SJCRH30 (cell line): Measurements from ENCODE around the gene SLC6A3. TPM values are rescaled to one million over a fixed set of nuclear protein-coding genes. Genes with fewer than 3 reads are reported as not detected.
"Not testable (repeated sequence)": the region's sequence is repeated elsewhere in the genome, so short reads cannot be mapped to it uniquely, and the experiment has no call there.

Experiments used
- DNase-seq, 2 experiments: peaks; one replicate each; pipeline ENCODE4 v3.0.0-alpha.2; 2015 to 2020
- H3K27ac ChIP-seq: fragments of 250-450 bp; sonication (Bioruptor Pico); 2 replicates; pipeline ENCODE4 v1.5.1; 2020; ENCODE audit warnings: mild to moderate bottlenecking, moderate library complexity
- H3K27me3 ChIP-seq: fragments of 250-450 bp; sonication (Bioruptor Pico); 2 replicates; pipeline ENCODE4 v1.5.1; 2020; ENCODE audit warnings: mild to moderate bottlenecking, moderate library complexity
- H3K36me3 ChIP-seq: fragments of 250-450 bp; sonication (Bioruptor Pico); 2 replicates; pipeline ENCODE4 v1.5.1; 2020; ENCODE audit warnings: mild to moderate bottlenecking, moderate library complexity
- H3K4me1 ChIP-seq: fragments of 250-450 bp; sonication (Bioruptor Pico); 2 replicates; pipeline ENCODE4 v1.5.1; 2020; ENCODE audit warnings: mild to moderate bottlenecking, moderate library complexity
- H3K4me3 ChIP-seq: fragments of 250-450 bp; sonication (Bioruptor Pico); 2 replicates; pipeline ENCODE4 v1.5.1; 2020; ENCODE audit warnings: mild to moderate bottlenecking, moderate library complexity
- H3K9me3 ChIP-seq: fragments of 250-450 bp; sonication (Bioruptor Pico); replicated peaks from 2 replicates; pipeline ENCODE4 v1.5.1; 2020; ENCODE audit warnings: mild to moderate bottlenecking, moderate library complexity
- total RNA-seq: library from RNA; depleted of rRNA; stranded (reverse); fragments of >200 nt; shearing (Covaris generic); gene quantifications from 2 replicates; pipeline ENCODE4 v1.2.3, GENCODE V29; 2014

The SLC6A3 gene
- total RNA-seq, 1 experiment from 2014 or later: 0.04 TPM

DNA sequence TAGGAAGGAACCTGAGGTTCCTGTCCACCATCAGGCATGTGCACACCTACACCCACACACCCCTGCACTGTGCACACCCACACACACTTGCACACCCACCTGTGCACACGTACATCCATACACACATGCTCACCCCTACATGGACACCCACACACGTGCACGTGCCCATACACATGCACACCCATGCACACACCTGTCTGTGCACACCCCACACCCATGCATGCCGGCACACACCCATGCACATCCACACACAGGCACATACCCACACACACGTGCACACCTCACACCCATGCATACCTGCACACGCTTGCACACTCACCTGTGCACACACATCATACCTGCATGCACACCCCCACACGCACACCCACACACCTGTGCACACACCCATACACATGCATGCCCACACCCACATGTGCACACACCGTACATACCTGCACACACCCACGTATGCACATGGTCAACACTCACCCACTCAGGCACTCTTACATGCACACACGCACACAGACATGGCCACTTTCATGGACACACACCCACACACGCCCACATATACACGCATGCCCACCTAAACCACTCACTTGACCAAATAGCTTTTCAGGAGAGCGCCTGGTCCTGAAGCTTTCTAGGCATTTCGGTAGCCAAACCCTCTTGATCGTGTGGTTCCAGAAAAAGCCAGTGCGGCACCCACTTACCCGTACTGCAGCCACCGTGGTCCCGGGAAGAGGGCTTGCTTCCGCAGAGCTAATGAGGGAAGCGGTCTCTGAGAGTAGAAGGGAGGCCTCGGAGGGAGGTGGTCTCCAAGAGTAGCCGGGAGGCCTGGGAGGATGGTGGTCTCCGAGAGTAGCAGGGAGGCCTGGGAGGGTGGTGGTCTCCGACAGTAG lies 63.6 kb downstream of the SLC6A3 start:
- Histone ChIP-seq H3K27me3 (no peaks in the 10 kb centered on the region), H3K4me1 (no peaks in the 10 kb centered on the region), H3K4me3 (no peak overlapping the region), H3K36me3 (no peaks in the 10 kb centered on the region), H3K27ac (no peak overlapping the region), H3K9me3 (no peaks in the 10 kb centered on the region)
- DNase-seq: no peak

DNA sequence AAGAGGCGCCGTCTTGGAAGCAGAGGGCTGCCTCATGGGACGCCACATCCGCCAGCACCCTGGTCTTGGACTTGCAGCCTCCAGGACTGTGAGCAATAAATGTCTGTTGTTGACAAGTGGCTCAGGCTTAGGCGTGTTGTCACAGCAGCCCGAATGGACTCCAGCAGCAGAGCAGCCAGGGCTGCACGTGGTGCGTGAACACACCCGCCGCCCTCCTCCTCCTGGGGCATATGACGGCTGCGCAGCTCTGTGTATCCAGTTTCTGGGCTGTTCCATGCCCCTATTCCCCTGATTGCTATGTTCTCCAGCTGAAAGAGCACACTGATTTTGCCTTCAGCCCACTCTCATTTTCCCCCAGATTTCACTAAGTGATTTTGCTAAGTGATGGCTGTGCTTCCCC lies 64.3 kb downstream of the SLC6A3 start:
- no peak for DNase-seq
- Histone ChIP-seq H3K9me3 (no peaks in the 10 kb centered on the region), H3K4me3 (no peak overlapping the region), H3K4me1 (no peaks in the 10 kb centered on the region), H3K27me3 (no peaks in the 10 kb centered on the region), H3K36me3 (no peaks in the 10 kb centered on the region), H3K27ac (no peak overlapping the region)

DNA sequence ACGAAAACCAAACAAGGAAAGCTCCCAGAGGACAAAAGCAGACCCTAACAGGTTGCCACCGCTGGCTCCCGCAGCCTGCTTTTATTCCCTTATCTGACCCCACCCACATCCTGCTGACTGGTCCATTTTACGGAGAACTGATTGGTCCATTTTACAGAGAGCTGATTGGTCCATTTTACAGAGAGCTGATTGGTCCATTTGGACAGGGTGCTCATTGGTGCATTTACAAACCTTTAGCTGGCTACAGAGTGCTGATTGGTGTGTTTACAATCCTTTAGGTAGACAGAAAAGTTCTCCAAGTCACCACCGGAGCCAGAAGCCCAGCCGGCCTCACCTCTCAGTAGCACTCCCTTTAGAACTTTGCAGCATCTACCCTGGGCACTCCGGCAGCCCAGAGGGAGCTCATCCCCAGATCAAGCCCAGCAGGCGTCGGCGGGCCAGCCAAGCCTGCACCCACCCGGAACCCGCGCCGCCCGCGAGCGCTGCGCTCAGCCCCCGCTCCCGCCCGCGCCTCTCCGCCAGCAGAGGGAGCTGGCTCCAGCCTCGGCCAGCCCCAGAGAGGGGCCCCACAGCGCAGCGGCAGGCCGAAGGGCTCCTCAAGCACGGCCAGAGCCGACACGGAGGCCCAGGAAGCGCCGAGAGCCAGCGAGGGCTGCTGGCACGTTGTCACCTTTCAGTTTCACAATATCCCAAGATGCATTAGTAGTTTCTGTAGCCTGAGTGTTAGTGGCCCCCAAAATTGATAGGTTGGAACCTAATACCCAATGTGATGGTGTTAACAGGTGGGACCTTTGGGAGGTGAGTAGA lies 65.0 kb downstream of the SLC6A3 start:
- Histone ChIP-seq H3K27me3 (no peaks in the 10 kb centered on the region), H3K36me3 (no peaks in the 10 kb centered on the region), H3K9me3 (no peaks in the 10 kb centered on the region), H3K4me1 (no peaks in the 10 kb centered on the region), H3K27ac (no peak overlapping the region), H3K4me3 (no peak overlapping the region)
- DNase-seq: no peak

DNA sequence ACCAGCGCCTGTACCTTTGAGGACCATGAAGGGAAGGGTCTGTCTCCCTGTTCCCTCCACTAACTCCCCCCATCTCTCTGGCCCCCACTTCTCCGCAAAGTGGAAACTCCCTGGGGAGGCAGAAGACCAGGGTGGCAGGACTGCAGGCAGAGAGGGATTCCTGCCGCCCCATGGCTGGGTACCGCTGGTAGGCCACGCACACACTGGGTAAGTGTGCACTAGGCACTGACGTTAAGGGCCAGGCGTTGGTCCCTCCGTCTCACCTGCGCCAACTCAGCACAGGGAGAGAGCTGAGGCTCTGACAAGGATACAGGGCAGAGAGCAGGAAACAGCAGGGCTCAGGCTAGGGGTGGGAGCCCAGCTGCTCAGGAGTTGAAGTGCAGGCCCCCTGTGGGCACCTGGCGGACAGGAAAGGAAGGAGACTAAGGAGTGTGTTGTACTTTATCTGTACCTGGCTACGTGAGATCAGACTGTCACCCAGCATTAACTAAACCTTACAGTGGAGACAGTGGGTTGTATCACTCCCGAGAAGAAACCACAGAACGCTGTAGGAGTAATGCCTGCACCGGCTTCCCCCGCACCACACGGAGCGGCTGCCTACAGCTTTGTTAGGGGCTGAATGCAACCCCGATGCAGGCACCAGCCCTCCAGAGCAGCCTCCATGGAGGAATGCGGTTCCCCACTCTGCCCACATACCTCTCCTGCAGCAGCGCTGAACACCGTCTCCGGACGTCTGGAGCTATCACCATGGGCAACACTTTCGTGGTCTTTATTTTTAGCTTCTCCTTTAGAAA lies 66.2 kb downstream of the SLC6A3 start:
- H3K36me3 ChIP-seq: no peaks in the 10 kb centered on the region
- H3K9me3 ChIP-seq: no peaks in the 10 kb centered on the region
- no peak for DNase-seq
- no peaks in the 10 kb centered on the region for H3K27me3 ChIP-seq
- no peak overlapping the region for H3K4me3 ChIP-seq
- H3K27ac ChIP-seq: no peak overlapping the region
- H3K4me1 ChIP-seq: no peaks in the 10 kb centered on the region

DNA sequence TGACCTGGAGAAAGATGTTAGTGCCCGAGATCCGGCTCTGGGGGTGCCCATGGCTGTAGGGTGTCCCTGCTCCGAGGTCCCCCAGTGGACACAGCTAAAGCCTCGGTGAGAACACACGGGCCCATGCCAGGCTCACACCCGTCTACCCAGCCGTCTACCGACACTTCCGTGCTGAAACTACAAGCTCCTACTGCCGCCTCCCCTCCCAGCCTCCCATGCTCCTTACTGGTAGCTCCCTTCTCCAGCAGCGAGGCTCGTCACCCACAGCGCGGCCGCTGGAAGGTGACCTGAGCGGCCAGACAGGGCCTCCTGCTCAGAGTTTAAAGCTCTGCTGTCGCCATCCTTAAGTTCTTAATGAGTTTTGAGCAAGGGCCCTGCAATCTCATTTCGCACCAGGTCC lies 67.1 kb downstream of the SLC6A3 start:
- Histone ChIP-seq H3K9me3 (no peaks in the 10 kb centered on the region), H3K4me3 (no peak overlapping the region), H3K36me3 (no peaks in the 10 kb centered on the region), H3K27me3 (no peaks in the 10 kb centered on the region), H3K4me1 (no peaks in the 10 kb centered on the region), H3K27ac (no peak overlapping the region)
- no peak for DNase-seq

DNA sequence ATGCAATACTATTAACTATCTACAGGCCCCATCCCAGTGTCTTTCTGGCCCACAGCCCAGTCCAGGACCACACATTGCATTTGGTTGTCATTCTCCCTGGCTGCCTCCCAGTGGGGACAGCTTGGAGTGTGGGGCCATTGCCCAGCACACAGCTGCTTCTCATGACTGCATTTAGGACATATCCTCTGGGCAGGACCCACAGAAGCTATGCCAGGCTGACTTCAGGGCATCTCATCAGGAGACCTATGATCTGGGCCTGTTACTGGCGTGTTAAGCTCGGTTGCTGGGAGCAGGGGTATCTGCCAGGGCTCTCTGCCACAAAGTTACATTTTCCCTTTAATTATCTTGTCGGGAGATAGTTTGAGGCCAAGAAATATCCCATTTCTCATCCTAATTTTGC lies 68.3 kb downstream of the SLC6A3 start:
- peak in 1 of 2 experiments; percentile 1 for DNase-seq
- Histone ChIP-seq H3K4me1 (no peaks in the 10 kb centered on the region), H3K27ac (no peak overlapping the region), H3K27me3 (no peaks in the 10 kb centered on the region), H3K36me3 (no peaks in the 10 kb centered on the region), H3K4me3 (no peak overlapping the region), H3K9me3 (no peaks in the 10 kb centered on the region)

DNA sequence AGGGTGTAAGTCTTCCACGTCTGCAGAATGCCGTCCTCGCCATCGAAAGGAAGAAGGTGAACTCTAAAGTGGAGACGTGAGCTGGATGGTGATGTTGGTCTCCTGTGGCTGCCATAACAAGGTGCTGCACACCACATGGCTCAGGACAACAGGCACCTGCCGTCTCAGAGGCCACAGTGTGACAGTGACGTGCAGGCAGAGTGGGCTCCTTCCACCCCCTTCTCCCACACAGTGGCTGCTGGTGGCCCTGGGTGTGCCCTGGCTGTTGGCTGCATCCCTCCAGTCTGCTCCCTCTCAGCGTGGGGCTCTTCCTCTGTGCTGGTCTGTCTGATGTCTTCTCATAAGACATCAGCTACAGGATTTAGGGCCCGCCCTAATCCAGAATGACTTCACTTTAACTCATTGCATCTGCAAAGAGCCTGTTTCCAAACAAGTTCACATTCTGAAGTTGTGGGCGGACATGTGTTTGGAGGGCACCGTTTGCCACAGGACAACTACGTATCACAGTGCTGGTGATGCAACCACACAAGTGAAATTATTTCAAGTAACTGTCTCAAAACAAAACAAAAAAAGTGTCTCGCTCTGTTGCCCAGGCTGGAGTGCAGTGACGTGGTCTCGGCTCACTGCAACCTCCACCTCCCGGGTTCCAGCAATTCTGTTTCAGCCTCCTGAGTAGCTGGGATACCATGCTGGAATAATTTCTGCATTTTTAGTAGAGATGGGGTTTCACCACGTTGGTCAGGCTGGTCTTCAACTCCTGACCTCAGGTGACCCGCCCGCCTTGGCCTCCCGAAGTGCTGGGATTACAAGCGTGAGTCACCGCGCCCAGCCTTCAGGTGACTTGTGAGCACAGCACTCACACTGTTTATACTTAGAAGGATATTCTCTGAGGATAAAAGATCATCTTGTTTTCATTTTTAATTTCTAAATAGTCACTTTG lies 69.1 kb downstream of the SLC6A3 start:
- no peak overlapping the region for H3K27ac ChIP-seq
- no peaks in the 10 kb centered on the region for H3K9me3 ChIP-seq
- no peaks in the 10 kb centered on the region for H3K36me3 ChIP-seq
- H3K27me3 ChIP-seq: no peaks in the 10 kb centered on the region
- H3K4me3 ChIP-seq: no peak overlapping the region
- DNase-seq: no peak
- no peaks in the 10 kb centered on the region for H3K4me1 ChIP-seq

DNA sequence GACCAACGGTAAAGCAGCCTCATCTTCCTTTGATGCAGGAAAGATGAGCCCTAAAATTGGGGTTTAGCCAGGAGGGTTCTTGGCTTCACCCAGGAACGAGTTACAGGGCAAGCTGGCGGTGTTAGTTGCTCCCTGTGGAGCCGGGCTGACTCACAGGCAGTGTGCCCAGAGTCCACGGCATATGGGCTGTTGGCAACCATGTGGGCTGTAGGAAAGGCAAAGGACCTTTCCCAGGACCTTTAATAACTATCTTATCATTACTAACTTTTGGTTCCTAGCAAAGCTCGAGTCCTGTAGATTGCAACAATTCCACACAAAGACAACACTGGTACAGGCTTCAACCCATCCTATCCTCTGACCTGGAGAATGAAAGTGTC lies 70.6 kb downstream of the SLC6A3 start:
- Histone ChIP-seq H3K27ac (no peak overlapping the region), H3K4me1 (no peaks in the 10 kb centered on the region), H3K9me3 (no peaks in the 10 kb centered on the region), H3K27me3 (no peaks in the 10 kb centered on the region), H3K36me3 (no peaks in the 10 kb centered on the region), H3K4me3 (no peak overlapping the region)
- DNase-seq: no peak

DNA sequence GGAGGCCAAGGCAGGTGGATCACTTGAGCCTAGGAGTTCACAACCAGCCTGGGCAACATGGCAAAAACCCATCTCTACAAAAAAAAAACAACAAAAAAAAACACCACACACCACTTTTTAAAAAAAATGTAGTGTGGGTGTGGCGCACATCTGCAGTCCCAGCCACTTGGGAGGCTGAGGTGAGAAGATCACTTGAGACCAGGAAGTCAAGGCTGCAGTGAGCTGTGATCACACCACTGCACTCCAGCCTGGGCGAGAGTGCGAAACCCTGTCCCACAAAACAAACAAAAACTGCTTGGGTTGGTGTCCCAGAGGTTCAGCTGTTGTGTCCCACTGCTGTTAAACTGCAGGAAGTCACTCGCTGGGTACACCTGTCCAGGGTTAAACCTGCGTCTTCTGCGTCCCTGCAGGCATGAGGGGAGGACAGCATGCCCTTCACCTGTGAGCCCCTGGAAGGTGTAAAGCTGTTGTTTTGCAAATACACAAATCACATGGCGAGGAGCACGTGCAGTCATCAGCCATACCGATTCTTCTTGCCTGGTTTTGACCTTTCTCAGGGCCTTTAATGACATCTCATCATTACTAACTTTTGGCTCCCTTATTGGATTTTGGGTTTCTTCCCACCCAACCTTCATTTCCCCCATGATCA lies 71.1 kb downstream of the SLC6A3 start:
- no peaks in the 10 kb centered on the region for H3K27me3 ChIP-seq

DNA sequence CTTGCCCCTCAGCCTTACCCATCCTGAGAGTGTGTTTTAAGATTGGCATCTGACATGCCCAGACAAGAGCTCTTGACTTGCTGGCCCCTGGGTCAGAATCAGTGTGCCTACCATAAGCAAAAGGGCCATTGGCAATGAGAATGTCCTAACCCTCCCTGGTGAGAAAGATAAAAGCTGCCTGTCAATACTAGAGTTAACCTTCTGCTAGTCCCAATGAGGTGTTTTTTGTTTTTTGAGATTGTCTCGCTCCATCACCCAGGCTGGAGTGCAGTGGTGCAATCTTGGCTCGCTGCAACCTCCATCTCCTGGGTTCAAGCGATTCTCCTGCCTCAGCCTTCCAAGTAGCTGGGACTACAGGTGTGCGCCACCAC lies 73.3 kb downstream of the SLC6A3 start:
- H3K27me3 ChIP-seq, DNase-seq: not testable (repeated sequence)

More for the DNA sequence above, 71.1 kb downstream of the SLC6A3 start:
- no peak for DNase-seq
- no peaks in the 10 kb centered on the region for H3K9me3 ChIP-seq
- no peaks in the 10 kb centered on the region for H3K4me1 ChIP-seq
- no peaks in the 10 kb centered on the region for H3K36me3 ChIP-seq
- H3K4me3 ChIP-seq: no peak overlapping the region
- H3K27ac ChIP-seq: no peak overlapping the region

DNA sequence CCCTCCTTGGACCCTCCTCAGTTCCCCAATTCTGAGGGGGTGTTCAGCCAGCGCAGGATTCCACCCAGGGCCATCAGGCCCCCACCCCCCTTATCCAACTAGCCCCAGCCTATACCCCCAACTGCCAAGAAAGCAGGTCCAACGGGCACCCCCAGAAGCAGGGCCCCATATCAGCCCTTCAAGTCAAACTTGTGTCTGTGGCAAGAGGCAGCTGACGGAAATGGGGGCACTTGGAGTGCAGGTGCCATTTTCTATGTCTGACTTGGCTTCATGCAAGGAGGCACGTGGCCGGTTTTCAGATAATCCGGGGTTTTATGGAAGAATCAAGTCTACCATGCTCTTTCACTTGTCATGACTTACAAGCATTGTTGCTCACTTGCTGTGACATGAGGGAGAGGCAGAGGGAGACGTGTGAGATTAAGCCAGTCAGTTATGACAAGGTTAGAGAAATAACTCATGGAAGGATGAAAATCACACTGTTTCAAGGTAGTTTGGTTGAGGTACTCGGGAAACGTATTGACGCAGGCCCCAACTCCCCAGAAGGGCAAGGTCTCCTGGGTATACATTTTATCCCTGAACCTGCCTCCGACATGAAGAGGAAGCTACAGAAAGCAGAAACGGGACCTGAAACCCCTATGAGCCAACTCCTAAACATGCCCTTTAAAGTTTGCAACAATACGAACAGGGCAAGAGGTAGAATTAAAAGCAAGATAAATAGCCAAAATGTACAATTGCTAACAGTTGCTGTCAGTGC lies 73.8 kb downstream of the SLC6A3 start:
- DNase-seq: no peak
- H3K4me1 ChIP-seq: no peaks in the 10 kb centered on the region
- H3K36me3 ChIP-seq: no peaks in the 10 kb centered on the region
- no peaks in the 10 kb centered on the region for H3K9me3 ChIP-seq
- H3K4me3 ChIP-seq: no peak overlapping the region
- H3K27ac ChIP-seq: no peak overlapping the region
- H3K27me3 ChIP-seq: no peaks in the 10 kb centered on the region

More for the DNA sequence above, 73.3 kb downstream of the SLC6A3 start:
- not testable (repeated sequence) for H3K4me3 ChIP-seq, H3K4me1 ChIP-seq, H3K36me3 ChIP-seq, H3K27ac ChIP-seq, H3K9me3 ChIP-seq

DNA sequence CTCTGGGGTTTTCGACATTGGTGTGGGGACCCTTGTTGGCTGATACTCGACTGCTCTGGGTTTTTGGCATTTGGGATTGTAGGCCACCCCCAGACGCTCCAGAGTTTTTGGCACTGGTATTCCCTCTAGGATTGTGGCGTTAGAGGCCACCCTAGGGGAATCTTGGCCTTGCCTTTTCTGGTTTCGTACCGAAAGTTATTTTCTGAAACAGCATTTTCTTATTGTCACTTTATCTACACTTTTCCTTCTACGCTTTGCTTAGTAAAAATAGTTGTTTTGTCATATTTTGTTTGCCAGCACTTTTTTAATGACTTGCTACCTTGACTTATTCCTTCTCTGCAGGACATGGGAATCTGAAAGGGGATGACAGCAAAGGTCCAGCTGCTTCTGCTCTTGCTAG lies 75.2 kb downstream of the SLC6A3 start:
- no peaks in the 10 kb centered on the region for H3K27me3 ChIP-seq
- no peak overlapping the region for H3K27ac ChIP-seq
- H3K36me3 ChIP-seq: no peaks in the 10 kb centered on the region
- no peaks in the 10 kb centered on the region for H3K4me1 ChIP-seq
- H3K9me3 ChIP-seq: no peaks in the 10 kb centered on the region
- DNase-seq: no peak
- H3K4me3 ChIP-seq: no peak overlapping the region

DNA sequence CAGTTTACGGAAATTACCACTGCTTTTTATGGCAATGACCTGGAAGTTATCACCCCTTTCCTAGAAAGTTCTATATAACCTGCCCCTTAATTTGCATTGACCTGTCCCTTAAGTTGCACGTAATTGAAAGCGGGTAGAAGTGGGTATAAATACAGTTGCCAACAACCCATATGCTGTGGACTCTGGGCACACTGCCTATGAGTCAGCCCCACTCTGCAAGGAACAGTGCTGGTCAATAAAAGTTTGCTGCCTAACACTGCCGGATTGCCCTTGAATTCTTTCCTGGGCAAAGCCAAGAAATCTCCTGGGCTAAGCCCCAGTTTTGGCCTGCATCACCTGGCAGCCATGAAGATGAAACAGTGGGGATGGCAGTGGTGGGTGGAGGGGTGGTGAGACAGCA lies 76.5 kb downstream of the SLC6A3 start:
- Histone ChIP-seq H3K9me3 (no peaks in the 10 kb centered on the region), H3K4me3 (no peak overlapping the region), H3K36me3 (no peaks in the 10 kb centered on the region), H3K27ac (no peak overlapping the region), H3K27me3 (no peaks in the 10 kb centered on the region), H3K4me1 (no peaks in the 10 kb centered on the region)
- no peak for DNase-seq
